ENCODE results near the gene GNL2.
"Not testable (repeated sequence)": the region's sequence is repeated elsewhere in the genome, so short reads cannot be mapped to it uniquely, and the experiment has no call there.

The GNL2 gene

DNA sequence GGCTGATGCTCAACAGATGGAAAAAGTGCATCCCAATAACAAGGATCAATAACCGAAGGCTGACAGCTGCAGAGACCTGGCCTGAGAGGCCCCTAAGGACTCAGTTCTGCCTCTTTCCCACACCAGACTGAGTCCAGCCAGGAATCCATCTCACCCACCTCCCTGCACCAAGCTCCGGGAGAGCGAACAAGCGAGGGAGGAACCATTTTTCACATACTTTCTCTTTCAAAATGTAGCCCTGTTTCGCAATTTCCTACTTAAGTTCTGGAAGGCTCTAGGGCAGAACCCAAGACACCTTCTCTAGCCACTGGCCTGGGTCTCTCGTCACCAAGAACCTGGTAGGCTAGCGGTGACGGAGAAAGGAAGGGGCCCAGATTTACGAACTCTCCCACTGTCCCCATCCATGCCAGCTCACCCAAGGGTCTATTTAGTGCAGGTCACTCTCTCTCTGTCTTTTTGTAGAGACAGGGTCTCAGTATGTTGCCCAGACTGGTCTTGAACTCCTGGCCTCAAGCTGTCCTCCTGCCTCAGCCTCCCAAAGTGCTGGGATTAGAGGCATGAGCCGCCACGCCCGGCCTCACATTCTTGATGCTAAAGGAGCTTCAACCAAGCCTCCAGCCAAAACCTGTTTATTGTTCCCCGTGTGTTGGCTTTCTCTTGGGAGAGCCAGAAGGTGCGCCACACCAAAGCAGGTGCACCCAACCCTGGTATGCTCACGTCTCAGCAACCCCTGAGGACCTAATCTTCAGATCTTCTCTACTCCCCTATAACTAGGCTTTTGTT lies 10.9 kb upstream of the GNL2 start:
- no peak for DNase-seq (ENCODE audit: low read depth)

DNA sequence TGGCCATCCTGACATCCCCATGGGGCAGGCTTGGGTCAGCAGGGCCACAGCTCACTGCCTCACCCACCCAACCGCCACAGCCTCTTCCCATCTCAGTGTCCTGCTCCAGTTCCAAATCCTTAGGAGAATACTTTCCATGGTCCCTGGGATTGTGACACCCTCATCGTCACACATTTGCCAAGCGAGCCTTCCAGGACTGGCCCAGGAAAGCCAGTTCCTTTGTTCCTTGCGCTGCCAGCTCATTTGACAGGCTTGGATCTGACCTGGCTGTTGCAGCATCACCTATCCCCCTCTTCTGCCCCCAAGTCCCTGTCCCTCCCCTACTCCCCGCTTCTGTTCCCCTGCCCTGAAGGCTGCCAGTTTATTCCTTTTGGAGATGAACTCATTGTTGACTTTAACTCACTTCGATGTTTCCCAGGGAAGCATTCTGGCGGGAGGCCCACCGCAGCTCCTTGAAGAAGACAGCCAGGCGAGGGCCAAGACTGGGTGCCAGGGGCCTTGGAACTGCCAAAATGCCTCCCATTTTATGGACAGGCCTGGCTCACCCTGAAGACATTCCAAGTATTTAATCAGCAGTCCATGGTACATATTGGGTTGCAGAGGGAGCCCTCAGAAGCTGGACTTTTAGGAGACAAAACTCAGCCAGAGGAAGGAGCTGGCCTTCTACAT lies 10.2 kb upstream of the GNL2 start:
- no peak for DNase-seq (ENCODE audit: low read depth)

DNA sequence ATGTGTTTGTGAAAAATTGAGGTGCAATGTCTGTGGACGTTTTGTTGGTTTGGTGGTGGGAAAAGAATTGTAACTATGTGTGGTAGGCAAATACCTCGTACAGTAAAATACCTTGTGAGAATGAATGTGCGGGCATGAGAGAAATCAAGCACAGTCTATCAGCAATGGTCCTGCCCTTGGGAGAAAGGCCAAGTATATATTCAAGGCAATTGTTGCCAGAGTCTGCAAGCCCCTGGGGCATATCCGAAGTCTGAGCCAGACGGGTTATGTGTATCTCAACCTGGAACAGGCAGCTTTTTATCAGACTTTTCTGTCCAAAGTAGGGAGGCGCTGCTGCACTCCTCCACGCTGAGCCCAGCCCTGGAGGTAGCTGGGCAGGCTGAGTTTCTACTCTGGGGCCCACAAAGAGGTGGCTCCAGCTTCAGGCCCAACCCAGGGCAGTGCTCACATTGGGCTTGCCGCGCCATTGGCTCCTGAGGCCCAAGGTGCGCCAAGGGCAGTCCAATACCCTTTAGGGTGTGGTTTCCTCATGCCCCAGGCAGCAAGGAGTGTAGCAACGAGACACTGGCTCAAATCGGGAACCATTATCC lies 9.4 kb upstream of the GNL2 start:
- no peak for DNase-seq (ENCODE audit: low read depth)

DNA sequence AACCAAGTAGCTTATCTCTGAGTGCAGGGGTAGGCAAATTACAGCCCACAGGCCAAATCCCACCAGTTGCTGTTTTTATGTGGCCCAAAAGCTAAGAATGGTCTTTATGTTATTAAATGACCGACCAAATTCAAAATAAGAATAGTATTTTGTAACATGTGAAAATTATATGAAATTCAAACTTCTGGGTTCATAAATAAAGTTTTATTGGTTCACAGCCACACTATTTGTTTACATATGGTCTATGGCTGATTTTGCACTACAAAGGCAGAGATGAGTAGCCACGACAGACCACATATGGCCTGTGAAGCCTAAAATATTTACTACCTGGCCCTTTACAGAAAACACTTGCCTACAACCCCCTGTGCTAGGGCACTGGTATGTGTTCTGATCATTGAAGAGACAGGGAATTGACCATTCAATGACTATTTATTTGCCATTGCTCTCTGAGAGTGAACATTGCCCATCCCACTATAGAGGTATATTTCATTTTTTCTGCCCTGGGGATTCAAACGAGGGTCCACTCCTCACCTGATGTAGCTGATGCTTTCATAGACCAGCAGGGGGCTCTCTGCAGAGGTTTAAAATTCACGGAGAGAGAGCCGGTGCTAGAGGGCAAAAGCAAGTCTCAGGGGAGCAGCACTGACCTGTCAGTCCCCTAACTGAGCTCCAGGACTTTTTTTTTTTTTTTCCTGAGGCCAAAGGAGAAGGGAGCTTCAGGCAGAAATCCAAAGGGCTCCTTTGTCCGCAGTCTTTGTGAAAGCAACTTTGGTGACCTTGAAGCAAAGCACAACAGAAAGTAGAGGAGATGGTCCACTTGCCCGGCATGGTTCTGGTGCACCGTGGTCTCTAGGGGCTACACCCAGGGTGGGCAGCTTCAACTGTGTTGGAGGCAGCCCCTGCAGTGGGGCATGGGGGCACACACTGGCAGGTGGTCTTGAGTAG lies 7.3 kb upstream of the GNL2 start:
- peak; percentile 3 for DNase-seq (ENCODE audit: low read depth)

DNA sequence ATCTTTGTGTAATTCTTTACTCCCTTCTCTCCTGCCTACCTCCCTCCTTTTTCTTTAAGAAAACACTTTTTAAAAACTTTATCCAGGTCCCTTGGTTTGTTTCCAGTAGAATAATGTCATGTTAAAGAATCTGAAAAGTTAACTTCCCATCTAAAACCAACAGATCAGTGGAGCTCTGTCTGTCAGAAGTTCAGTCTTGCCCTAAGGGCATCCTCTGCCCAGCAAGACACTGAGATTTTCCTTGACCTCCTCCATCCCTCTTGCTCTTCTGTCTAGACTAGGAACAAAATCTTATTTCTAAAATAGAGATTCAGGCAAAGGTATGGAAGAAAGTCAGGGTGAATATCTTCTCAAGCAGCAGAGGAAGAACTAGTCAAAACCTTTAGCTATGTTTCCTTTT lies 5.7 kb upstream of the GNL2 start:
- no peak for DNase-seq (ENCODE audit: low read depth)

DNA sequence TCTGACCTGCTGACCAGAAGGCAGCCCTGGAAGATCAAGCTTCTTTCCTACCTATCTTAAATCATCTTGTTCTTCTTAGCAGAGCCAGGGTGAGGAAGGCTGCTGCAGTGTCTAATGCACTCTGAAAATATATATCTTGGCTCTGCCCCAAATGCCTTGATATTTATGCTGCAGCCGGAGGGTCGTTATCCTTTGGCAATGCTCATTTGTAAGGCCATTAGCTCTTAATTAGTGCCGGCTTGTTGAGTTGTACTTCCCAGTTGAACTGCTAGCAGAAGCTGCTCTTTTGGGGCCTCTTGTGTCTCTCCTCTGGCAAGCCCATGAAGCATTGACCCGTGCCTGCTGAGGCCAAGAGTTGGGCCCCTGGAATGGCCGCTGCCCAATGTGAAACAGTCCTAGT lies 4.2 kb upstream of the GNL2 start:
- DNase-seq (ENCODE audit: low read depth), result no peak

DNA sequence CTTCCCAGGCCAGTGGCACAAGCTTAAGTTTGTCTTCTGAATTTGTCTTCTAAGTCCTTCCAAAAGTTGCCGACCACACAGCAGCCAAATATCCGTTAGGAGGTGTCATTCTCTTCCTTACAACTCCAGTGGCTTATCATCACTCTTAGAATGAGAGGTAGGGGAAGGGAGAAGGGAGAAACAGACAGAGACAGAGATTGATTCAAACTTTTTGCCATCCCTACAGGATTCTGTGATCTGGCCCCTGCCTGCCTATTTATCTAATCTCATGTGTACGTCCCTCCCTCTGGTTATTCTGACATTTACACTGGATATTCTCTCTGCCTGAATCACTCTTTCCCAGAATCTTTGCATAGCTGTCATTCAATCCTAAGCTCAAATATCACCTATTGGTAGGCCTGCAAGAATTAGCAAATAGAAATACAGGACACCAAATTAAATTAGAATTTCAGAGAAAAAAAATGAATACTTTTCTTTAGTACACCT lies 488 bp upstream of the GNL2 start:
- DNase-seq (ENCODE audit: low read depth), result no peak

DNA sequence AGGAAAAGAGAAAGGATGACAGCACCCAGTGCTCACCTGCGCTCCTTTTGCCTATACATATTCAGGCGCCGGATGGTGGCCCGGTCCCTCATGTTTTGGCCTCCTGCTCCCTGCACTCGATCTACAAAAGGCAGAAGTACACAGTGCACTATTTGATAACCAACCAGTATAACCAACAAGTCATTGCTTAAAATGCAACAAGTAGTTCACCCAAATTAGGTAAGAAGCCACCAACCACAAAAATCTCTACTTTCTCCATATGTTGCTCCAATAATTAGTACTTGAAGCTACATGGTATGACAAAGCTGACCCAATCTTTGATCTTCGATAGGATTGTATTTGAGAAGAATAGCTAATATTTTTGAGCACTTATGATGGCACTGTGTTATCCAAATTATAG lies 2.0 kb downstream of the GNL2 start:
- DNase-seq (ENCODE audit: low read depth), result no peak

DNA sequence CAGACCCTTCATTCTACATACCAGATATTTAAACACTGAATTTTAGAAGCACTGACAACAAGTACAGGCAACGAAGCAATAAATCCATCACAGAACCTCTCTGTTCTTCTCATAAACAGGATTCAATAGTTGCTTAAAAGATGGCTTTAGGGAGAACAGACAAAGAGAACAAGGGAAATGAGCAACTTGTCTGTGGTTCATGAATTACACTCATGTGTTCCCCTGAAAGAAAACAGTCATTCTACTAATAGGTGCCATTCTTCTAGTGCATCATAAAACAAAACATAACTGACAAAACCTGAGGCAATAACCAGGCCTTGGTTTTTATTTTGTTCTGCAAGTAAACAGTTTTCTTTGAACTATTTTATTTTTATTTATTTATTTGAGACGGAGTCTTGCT lies 6.8 kb downstream of the GNL2 start:
- no peak for DNase-seq (ENCODE audit: low read depth)

DNA sequence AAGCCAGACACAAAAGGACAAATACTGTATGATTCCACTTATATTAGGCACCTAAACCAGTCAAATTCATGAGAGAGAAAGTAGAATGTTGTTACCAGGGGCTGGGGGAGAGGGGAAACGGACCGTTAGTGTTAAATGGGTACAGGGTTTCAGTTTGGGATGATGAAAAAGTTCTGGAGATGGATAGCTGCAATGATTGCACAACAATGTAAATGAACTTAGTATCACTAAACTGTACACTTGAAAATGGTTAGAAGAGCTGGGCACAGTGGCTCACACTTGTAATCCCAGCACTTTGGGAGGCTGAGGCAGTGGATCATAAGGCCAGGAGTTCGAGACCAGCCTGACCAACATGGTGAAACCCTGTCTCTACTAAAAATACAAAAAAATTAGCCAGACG lies 11.2 kb downstream of the GNL2 start:
- not testable (repeated sequence) for DNase-seq (ENCODE audit: low read depth)

DNA sequence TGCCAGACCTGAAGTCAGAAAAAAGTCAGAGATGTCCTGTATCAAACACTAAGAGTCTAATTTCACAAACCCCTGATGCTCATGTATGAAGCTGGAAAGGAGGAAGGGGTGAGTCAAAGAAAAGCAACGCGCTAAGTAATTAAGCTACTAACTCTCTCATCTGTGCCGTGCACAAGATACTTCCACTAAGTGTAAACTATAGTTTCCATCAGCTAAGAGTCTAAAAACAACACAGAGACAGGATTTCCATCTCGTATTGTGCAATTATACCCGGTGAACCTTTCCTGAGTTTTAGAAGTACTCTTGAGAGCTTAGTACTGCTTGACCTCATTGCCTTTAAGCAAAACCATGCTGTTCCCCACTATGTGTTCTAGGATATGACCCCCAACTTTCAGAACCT lies 20.0 kb downstream of the GNL2 start:
- DNase-seq (ENCODE audit: low read depth), result no peak

DNA sequence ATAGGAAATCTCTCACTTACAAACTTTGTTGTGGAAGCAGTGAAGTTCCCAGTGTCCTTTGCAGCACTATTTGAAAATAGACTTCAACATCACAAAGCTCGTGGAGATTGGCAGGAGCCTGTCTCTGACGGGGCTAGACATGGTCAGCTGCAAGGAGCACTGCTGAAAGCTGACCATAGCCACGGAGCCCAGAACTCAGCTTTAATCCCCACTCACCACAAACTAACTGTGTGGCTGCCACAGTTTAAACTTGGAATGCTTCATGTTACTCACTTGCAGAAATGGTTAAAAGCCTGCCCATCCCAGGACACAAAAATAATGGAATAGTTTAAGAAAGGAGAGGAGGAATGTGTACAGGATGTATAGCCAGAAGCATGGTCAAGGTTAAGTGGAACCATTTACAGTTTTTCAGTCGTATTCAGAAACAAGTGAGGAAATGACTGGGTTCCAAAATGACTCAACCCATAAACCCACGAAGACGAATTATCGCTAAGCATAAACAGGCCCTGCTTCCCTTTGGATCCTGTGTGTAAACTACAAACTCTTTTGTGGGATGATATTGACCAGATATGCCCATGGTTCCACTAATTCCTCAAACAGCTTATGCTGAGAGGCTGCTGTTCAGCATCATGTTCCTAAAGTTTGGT lies 20.8 kb downstream of the GNL2 start:
- no peak for DNase-seq (ENCODE audit: low read depth)

DNA sequence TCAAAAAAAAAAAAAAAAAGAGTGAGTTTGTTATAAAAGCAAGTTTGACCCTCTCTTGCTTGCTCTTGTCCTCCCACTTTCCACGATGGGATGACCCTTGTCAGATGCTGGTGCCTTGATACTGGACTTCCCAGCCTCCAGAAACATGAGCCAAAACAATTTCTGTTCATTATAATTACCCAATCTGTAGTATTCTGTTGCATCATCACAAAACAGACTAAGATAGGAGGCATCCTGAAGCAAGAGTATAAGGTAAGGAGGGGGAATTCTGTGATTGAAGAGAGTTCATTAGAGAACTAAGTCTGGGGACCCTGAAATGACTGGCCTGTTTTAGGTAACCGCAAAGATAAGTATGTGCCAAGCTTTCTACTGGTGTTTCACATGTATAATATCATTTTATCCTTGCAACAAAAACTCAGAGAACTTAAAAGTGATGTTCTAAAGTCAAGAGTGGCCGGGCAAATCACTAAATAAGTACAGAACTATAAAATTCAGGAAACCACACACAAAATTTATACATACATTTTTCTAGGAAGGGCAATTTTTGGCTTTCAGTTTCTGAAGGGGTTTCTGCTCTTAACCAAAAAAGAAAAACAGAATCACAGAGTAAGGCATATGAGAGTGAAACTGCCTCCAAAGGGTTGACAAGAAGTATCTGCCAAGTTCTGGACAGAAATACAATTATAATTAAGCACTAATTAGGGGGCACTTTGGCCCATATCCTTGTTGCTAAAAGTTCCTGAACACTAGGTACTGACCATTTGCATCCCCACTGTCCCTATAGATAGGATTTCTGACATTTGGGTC lies 25.0 kb downstream of the GNL2 start:
- DNase-seq (ENCODE audit: low read depth), result no peak

DNA sequence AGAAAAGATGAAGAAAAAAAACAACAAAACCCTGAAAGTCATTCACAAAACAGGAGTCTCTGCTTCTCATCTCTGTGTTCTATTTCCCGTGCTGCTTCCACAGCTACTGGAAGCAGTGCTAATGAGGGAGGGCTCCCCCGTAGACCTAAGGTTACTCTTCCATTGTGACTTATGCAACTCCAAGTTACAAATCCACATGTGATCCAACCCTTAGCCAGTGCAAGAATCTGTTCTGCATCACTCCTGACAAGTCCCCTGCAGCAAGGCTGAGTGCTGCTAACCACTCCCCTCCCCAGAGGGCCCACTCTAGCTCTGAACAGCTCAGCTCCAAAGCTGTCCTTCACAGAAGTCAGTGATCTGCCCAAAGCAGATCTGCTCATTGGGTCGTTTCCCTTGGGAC lies 28.7 kb downstream of the GNL2 start:
- no peak for DNase-seq (ENCODE audit: low read depth)

DNA sequence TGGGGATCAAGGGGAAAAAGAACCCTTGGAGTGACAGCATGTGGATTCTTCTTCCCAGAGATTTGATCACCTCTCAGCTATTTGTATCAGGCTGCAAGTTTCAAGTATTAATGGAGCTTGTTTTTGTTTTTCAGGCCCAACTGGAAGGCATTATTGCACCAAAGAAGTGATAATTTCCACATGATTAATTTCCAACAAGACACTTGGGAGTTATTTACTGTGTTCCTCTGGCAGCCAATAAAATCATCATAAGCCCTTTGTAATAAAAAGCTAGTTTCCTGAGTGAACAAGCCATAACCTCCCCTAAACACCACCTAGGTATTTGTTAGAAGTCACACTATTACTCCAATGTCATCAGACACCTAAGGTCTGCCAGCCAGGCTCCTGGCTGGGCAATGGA lies 30.8 kb downstream of the GNL2 start:
- DNase-seq (ENCODE audit: low read depth), result no peak

DNA sequence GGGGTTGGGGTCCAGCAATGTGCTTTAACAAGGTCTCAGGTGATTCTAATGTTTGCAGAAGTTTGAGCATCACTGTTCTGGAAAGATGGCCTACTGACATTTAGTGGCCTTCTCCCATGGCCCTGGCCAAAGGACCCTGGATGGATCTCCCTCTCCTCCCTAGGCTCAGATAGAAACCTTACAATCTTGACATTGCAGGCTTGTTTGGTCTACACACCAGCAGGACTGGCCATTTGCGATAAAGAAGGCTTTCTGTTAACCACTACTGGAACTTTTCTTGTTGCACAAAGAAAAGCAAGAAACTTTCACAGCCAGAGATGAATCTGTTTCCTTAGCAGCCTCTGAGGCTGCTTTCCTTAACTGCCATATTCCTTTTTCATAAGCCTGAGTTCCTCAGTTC lies 32.8 kb downstream of the GNL2 start:
- no peak for DNase-seq (ENCODE audit: low read depth)

DNA sequence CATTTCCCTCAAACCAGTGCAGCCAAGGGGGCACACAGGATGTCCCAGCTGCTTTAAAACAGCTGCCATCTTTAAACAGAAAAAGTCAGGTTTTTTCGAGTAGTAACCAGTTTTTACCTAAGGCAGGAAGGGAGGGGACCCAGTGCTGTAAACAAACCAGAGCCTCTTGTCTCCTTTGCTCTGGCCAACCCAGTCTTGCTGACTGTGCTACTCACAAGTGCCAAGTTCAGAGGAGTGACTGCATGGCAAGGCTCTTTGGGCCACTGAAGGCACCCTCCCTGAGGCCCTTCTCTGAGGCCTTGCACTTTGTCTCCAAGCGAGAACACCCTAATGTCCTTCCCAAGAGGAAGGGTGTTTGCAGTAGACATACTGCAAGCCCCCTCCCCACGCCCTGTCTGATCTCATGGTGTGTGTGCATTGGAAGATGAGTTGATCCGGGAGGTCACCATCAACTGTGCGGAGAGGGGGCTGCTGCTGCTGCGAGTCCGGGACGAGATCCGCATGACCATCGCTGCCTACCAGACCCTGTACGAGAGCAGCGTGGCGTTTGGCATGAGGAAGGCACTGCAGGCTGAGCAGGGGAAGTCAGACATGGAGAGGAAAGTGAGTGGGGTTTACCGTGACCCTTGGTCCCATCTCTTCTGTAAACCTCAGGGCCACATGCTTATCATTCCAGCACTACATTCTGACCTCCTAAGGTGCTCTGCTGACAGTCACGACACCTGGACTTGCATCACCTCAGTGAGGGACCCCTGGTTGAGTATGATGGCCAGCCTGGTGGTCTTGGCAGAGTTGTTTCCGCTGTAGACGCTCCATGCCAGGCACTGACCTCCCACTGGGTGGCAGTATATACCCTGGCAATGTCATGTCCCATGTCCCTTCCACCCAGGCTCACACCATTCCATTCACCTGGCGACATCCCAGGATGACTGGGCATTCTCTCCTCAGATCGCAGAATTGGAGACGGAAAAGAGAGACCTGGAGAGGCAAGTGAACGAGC lies 34.3 kb downstream of the GNL2 start:
- DNase-seq (ENCODE audit: low read depth), result no peak

DNA sequence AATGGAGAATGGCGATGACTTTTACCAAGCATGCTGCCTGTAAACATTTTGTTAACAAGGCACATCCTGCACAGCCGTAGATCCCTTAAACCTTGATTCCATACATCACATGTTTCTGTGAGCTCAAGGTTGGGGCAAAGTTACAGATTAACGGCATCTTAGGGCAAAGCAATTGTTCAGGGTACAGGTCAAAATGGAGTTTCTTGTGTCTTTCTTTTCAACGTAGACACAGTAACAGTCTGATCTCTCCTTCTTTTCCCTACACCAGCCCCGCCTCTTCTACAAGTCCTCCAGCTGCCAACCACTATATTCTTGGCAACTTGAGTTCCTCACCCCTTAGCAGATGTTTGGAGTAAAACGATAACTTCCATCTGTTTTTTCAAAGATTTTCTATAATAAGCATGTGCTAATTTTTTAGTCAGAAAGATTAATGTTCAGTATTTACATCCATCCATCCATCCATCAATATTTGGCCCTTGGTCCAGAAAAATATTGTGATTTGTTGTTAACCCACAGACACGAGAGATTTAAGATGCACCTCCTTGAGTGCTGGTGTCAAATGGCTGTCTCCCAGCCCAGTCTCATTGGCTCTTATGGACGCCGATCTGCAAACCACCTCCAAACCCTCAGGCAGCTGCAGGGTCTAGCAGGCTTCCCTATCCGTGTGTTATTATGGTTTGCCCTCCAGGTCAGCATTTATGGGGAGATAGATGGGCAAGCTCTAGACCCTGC lies 35.2 kb downstream of the GNL2 start:
- DNase-seq (ENCODE audit: low read depth), result no peak

DNA sequence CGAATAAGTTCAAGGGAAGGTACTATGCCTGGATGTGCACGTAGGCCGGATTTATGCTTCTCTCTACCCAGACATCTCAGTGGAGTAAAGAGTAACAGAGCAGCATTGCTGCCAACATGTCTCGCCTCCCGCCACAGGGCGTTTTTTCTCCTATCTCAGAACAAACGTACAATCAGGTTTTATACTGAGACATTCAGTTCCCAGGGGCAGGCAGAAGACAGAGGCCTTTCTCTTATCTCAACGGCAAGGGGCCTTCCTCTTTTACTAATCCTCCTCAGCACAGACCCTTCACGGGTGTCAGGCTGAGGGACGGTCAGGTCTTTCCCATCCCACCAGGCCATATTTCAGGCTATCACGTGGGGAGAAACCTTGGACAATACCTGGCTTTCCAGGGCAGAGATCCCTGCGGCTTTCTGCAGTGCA lies 35.8 kb downstream of the GNL2 start:
- not testable (repeated sequence) for DNase-seq (ENCODE audit: low read depth)
